Peyer's patch (tissue), 4 donors: ENCODE data around the gene LHFPL2. TPM values are rescaled to one million over a fixed set of nuclear protein-coding genes. Genes with fewer than 3 reads are reported as not detected.

ENCODE experiments used
- DNase-seq, 3 donors: peaks; one replicate each; pipeline ENCODE4 v3.0.0-alpha.2; 2017 to 2019
- H3K27ac ChIP-seq, 4 donors: fragments of 200-600 bp; sonication (generic); one replicate each; pipeline ENCODE4 v1.5.1; 2016 to 2019
- H3K27me3 ChIP-seq, 2 donors: fragments of 200-600 bp; sonication (generic); one replicate each; pipeline ENCODE4 v1.5.1; 2019
- H3K36me3 ChIP-seq, 3 donors: fragments of 200-600 bp; sonication (generic); one replicate each; pipeline ENCODE4 v1.5.1; 2016 to 2019
- H3K4me1 ChIP-seq, 4 donors: fragments of 200-600 bp; sonication (generic); one replicate each; pipeline ENCODE4 v1.5.1; 2016 to 2019
- H3K4me3 ChIP-seq, 4 donors: fragments of 200-600 bp; sonication (generic); 1 replicate in 3 of 4; 2 replicates in 1 of 4; pipeline ENCODE4 v1.5.1; 2016 to 2019; ENCODE audit warnings: mild to moderate bottlenecking in 1 of 4
- H3K9me3 ChIP-seq, 4 donors: fragments of 200-600 bp; sonication (generic); one replicate each; pipeline ENCODE4 v1.5.1; 2016 to 2019; ENCODE audit warnings: mild to moderate bottlenecking in 1 of 4
- CTCF ChIP-seq, 6 experiments: fragments of 450-650 bp in 4 of 6; fragments of 200-600 bp in 2 of 6; sonication (generic) in 1 of 6; IDR thresholded peaks; one replicate each; pipeline ENCODE4 v1.5.1; 2017 to 2019; ENCODE audit warnings: antibody characterized with exemption in 6 of 6, mild to moderate bottlenecking in 3 of 6, moderate library complexity in 1 of 6
- POLR2A ChIP-seq, 2 donors: fragments of 450-650 bp; IDR thresholded peaks; one replicate each; pipeline ENCODE4 v1.5.1; 2017; ENCODE audit warnings: antibody characterized with exemption in 2 of 2, mild to moderate bottlenecking in 2 of 2, moderate library complexity in 2 of 2
- total RNA-seq, 4 donors: library from RNA; depleted of rRNA; stranded (reverse); fragments of >200 nt; gene quantifications; one replicate each; pipeline ENCODE4 v1.1.0, GENCODE V29; 2016

Gene LHFPL2
- total RNA-seq, 4 donors from 2014 or later: 22.3 to 63.4 (median 55.7) TPM

GRCh38 chr5:78627175-78627574, 21.4 kb downstream of the LHFPL2 start:
- peak in 3 of 6 experiments; percentile 19 to 26 (median 22) for TF ChIP-seq CTCF (IDR thresholded peaks at IDR 0.05)
- no peak for TF ChIP-seq POLR2A (IDR thresholded peaks at IDR 0.05)
- H3K27ac ChIP-seq: no peak overlapping the region
- peaks cover 0 to 33% (median 0%) of the 10 kb centered on the region in 3 donors for H3K36me3 ChIP-seq
- no peak for DNase-seq
- H3K9me3 ChIP-seq: no peaks in the 10 kb centered on the region
- H3K4me3 ChIP-seq: no peak overlapping the region
- H3K27me3 ChIP-seq: no peaks in the 10 kb centered on the region
- no peaks in the 10 kb centered on the region for H3K4me1 ChIP-seq

GRCh38 chr5:78626009-78626571, 22.5 kb downstream of the LHFPL2 start:
- H3K4me1 ChIP-seq: no peaks in the 10 kb centered on the region
- no peaks in the 10 kb centered on the region for H3K27me3 ChIP-seq
- TF ChIP-seq POLR2A (IDR thresholded peaks at IDR 0.05) (no peak), CTCF (IDR thresholded peaks at IDR 0.05) (no peak)
- H3K27ac ChIP-seq: peak overlapping the region in 1 of 4 donors; percentile 2
- no peaks in the 10 kb centered on the region for H3K9me3 ChIP-seq
- no peak for DNase-seq
- H3K36me3 ChIP-seq: peaks cover 0 to 22% (median 0%) of the 10 kb centered on the region in 3 donors
- H3K4me3 ChIP-seq: no peak overlapping the region

GRCh38 chr5:78624992-78625391, 23.6 kb downstream of the LHFPL2 start:
- Histone ChIP-seq H3K27me3 (no peaks in the 10 kb centered on the region), H3K9me3 (no peaks in the 10 kb centered on the region), H3K36me3 (peaks cover 0 to 15% (median 0%) of the 10 kb centered on the region in 3 donors), H3K4me1 (no peaks in the 10 kb centered on the region), H3K27ac (no peak overlapping the region), H3K4me3 (no peak overlapping the region)
- TF ChIP-seq POLR2A (IDR thresholded peaks at IDR 0.05): no peak
- no peak for TF ChIP-seq CTCF (IDR thresholded peaks at IDR 0.05)
- no peak for DNase-seq

- Histone ChIP-seq H3K4me1 (no peaks in the 10 kb centered on the region), H3K4me3 (no peak overlapping the region), H3K9me3 (no peaks in the 10 kb centered on the region), H3K27ac (peak overlapping the region in 1 of 4 donors; percentile 7), H3K36me3 (peaks cover 0 to 15% (median 0%) of the 10 kb centered on the region in 3 donors), H3K27me3 (no peaks in the 10 kb centered on the region)
- no peak for TF ChIP-seq CTCF (IDR thresholded peaks at IDR 0.05)
- no peak for TF ChIP-seq POLR2A (IDR thresholded peaks at IDR 0.05)
- DNase-seq: no peak
Observed at GRCh38 chr5:78624011-78624541, 24.5 kb downstream of the LHFPL2 start.

GRCh38 chr5:78622302-78622971, 26.1 kb downstream of the LHFPL2 start:
- DNase-seq: no peak
- Histone ChIP-seq H3K4me1 (no peaks in the 10 kb centered on the region), H3K27me3 (no peaks in the 10 kb centered on the region), H3K4me3 (no peak overlapping the region), H3K36me3 (peaks cover 0 to 15% (median 0%) of the 10 kb centered on the region in 3 donors), H3K27ac (no peak overlapping the region), H3K9me3 (no peaks in the 10 kb centered on the region)
- TF ChIP-seq POLR2A (IDR thresholded peaks at IDR 0.05): no peak
- TF ChIP-seq CTCF (IDR thresholded peaks at IDR 0.05): no peak
